ENCODE results near the gene EFHC1. TPM values are rescaled to one million over a fixed set of nuclear protein-coding genes. Genes with fewer than 3 reads are reported as not detected.
A peak's percentile ranks its signal among the peaks of the same experiment; 100 is the strongest.

Gene EFHC1
- total and polyA plus RNA-seq, 2 of the 13 experiments (the other 11 are each of a cell fraction or from before 2014, with no cell fraction given), result 23.4 to 29.5 TPM

DNA sequence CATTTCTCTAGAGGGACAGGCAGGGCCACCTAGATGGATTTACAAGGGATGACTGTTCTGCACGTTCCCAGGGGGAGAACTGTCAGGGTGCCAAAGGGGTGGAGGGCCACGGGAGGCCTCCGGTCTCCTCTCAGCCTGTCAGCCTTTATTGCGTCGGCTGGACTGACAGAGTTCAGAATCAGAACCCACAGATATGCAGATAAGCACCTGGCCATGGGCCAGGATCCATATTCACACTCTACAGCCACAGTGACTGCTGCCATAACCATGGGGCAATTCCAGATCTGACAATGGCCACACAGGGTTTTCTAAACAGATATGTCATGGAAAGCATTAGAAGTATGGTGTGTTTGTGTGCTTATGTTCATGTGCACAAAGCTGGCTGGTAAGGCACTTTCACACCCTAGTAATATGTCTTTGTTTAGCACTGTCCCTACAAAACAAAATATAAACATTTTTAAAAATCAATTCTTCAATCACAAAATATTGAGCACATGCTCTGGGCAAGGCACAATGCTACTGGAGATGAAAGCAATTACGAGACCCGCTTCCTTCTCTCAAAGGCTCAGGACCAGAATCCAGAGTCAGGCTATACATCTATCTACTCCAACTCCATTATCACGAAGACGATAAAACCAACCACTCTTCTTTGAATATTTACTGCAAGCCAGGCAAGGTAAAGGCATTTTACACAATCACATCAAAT, 127.7 kb downstream of the EFHC1 start (continued):
- TF ChIP-seq, protein P1, sequence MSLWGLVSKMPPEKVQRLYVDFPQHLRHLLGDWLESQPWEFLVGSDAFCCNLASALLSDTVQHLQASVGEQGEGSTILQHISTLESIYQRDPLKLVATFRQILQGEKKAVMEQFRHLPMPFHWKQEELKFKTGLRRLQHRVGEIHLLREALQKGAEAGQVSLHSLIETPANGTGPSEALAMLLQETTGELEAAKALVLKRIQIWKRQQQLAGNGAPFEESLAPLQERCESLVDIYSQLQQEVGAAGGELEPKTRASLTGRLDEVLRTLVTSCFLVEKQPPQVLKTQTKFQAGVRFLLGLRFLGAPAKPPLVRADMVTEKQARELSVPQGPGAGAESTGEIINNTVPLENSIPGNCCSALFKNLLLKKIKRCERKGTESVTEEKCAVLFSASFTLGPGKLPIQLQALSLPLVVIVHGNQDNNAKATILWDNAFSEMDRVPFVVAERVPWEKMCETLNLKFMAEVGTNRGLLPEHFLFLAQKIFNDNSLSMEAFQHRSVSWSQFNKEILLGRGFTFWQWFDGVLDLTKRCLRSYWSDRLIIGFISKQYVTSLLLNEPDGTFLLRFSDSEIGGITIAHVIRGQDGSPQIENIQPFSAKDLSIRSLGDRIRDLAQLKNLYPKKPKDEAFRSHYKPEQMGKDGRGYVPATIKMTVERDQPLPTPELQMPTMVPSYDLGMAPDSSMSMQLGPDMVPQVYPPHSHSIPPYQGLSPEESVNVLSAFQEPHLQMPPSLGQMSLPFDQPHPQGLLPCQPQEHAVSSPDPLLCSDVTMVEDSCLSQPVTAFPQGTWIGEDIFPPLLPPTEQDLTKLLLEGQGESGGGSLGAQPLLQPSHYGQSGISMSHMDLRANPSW (CRISPR knock-in tag; IDR thresholded peaks at IDR 0.05; ENCODE audit: borderline replicate concordance), result 0 out of 2 replicates have a peak, but pooled peaks have one; percentile 46
- TF ChIP-seq, protein P2, sequence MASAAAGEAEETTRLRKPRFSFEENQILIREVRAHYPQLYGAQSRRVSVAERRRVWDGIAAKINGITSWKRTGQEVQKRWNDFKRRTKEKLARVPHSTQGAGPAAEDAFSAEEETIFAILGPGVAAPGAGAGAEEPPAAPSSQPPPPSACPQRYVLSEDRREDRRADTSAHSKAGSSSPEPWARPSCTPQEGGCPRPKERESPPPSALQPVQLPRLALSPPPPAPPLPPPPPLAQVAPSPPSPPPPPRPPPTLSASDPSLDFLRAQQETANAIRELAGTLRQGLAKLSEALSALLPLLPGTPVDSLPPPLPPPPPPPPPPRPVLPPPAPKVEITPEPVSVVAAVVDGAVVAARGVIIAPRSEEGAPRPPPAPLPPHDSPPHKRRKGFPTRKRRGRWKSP (CRISPR knock-in tag; IDR thresholded peaks at IDR 0.05), result peak; percentile 67; the same call in 1 of the 2 replicates
- TF ChIP-seq ZNF34 (CRISPR knock-in tag; IDR thresholded peaks at IDR 0.05; ENCODE audit: borderline replicate concordance), result no peak
- TF ChIP-seq NFYC (CRISPR knock-in tag; IDR thresholded peaks at IDR 0.05), result no peak
- no peak; the same call in 1 of the 2 replicates for TF ChIP-seq ZFP90 (CRISPR knock-in tag; IDR thresholded peaks at IDR 0.05; ENCODE audit: borderline replicate concordance)
- TF ChIP-seq, protein P3, sequence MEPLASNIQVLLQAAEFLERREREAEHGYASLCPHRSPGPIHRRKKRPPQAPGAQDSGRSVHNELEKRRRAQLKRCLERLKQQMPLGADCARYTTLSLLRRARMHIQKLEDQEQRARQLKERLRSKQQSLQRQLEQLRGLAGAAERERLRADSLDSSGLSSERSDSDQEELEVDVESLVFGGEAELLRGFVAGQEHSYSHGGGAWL (CRISPR knock-in tag; IDR thresholded peaks at IDR 0.05), result no peak; the same call in 1 of the 2 replicates
- TF ChIP-seq GLI4 (CRISPR knock-in tag; IDR thresholded peaks at IDR 0.05; ENCODE audit: borderline replicate concordance), result no peak
- TF ChIP-seq, protein P4, sequence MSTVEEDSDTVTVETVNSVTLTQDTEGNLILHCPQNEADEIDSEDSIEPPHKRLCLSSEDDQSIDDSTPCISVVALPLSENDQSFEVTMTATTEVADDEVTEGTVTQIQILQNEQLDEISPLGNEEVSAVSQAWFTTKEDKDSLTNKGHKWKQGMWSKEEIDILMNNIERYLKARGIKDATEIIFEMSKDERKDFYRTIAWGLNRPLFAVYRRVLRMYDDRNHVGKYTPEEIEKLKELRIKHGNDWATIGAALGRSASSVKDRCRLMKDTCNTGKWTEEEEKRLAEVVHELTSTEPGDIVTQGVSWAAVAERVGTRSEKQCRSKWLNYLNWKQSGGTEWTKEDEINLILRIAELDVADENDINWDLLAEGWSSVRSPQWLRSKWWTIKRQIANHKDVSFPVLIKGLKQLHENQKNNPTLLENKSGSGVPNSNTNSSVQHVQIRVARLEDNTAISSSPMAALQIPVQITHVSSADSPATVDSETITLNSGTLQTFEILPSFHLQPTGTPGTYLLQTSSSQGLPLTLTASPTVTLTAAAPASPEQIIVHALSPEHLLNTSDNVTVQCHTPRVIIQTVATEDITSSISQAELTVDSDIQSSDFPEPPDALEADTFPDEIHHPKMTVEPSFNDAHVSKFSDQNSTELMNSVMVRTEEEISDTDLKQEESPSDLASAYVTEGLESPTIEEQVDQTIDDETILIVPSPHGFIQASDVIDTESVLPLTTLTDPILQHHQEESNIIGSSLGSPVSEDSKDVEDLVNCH (CRISPR knock-in tag; IDR thresholded peaks at IDR 0.05), result no peak
- TF ChIP-seq NR2C2 (CRISPR knock-in tag; IDR thresholded peaks at IDR 0.05; ENCODE audit: borderline replicate concordance), result no peak
- TF ChIP-seq PAF1 (CRISPR knock-in tag; IDR thresholded peaks at IDR 0.05), result no peak
- TF ChIP-seq ZNF7 (CRISPR knock-in tag; IDR thresholded peaks at IDR 0.05), result no peak; the same call in 1 of the 2 replicates
- TF ChIP-seq HOXA9 (CRISPR knock-in tag; IDR thresholded peaks at IDR 0.05; ENCODE audit: borderline replicate concordance), result no peak
- no peak for TF ChIP-seq ZFP36L1 (CRISPR knock-in tag; IDR thresholded peaks at IDR 0.05)
- no peak for TF ChIP-seq EHMT2 (IDR thresholded peaks at IDR 0.05; ENCODE audit: borderline replicate concordance, low read depth, low read length)
- TF ChIP-seq ZNF205 (CRISPR knock-in tag; IDR thresholded peaks at IDR 0.05), result no peak; the same call in 1 of the 2 replicates
- no peak for TF ChIP-seq NR1H2 (CRISPR knock-in tag; IDR thresholded peaks at IDR 0.05; ENCODE audit: borderline replicate concordance, low read depth)
- TF ChIP-seq BHLHE40 (IDR thresholded peaks at IDR 0.05; ENCODE audit: low read length), result peak; percentile 69
- TF ChIP-seq, protein P5, sequence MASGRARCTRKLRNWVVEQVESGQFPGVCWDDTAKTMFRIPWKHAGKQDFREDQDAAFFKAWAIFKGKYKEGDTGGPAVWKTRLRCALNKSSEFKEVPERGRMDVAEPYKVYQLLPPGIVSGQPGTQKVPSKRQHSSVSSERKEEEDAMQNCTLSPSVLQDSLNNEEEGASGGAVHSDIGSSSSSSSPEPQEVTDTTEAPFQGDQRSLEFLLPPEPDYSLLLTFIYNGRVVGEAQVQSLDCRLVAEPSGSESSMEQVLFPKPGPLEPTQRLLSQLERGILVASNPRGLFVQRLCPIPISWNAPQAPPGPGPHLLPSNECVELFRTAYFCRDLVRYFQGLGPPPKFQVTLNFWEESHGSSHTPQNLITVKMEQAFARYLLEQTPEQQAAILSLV (CRISPR knock-in tag; IDR thresholded peaks at IDR 0.05; ENCODE audit: borderline replicate concordance), result no peak
- TF ChIP-seq, protein P6, sequence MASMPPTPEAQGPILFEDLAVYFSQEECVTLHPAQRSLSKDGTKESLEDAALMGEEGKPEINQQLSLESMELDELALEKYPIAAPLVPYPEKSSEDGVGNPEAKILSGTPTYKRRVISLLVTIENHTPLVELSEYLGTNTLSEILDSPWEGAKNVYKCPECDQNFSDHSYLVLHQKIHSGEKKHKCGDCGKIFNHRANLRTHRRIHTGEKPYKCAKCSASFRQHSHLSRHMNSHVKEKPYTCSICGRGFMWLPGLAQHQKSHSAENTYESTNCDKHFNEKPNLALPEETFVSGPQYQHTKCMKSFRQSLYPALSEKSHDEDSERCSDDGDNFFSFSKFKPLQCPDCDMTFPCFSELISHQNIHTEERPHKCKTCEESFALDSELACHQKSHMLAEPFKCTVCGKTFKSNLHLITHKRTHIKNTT (CRISPR knock-in tag; IDR thresholded peaks at IDR 0.05), result no peak
- peak; percentile 74 for TF ChIP-seq ZNF263 (CRISPR knock-in tag; IDR thresholded peaks at IDR 0.05)
